GM12873 (cell line): ENCODE measurements around the gene GYPC.

Source experiments
- TF ChIP-seq, protein P1 (sequence below): IDR thresholded peaks from 2 replicates; pipeline ENCODE4 v1.5.1; 2012; ENCODE audit warnings: low read depth, mild to moderate bottlenecking, moderate library complexity, low read length, control low read depth; ENCODE audit not compliant: insufficient read depth; ENCODE audit errors: missing control alignments

Gene GYPC

DNA sequence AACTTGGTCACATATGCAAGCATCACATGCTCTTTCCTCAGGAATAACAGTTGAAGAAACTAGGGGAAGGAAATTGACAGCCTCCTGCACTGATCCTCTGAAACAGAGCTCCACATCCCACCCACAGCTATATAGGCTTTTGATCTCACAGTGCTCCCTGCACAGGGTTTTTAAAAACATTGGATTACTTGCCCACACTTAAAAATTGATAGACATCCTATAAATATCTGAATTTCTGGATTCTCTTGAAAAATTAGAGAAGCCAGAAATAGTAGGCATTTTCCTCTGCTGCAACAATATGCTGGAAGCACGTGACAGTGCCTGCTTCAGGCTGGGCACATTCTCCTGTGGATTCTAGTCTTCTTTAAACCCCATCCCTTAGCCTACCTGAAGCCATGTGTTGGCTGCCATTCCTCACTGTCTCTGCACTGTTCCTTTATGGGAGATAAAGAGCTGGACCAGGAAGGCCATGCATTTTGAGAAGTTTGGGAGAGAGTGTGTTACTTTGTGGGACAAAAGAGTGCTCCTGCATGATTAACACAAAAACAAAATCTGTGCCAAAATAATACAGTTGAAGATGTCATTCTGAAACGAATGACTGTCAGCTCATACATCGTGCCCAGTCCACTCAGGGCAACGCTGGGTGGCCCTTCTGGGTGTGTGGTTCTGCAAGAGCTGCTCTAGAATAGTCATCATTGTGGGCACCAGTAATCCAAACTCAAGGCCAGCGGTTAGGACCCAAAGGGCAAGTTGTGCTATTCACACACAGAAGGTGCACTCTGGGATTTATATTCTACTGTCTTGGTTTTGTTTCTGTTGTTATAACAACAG, 59.8 kb downstream of the GYPC start:
- TF ChIP-seq, protein P1, sequence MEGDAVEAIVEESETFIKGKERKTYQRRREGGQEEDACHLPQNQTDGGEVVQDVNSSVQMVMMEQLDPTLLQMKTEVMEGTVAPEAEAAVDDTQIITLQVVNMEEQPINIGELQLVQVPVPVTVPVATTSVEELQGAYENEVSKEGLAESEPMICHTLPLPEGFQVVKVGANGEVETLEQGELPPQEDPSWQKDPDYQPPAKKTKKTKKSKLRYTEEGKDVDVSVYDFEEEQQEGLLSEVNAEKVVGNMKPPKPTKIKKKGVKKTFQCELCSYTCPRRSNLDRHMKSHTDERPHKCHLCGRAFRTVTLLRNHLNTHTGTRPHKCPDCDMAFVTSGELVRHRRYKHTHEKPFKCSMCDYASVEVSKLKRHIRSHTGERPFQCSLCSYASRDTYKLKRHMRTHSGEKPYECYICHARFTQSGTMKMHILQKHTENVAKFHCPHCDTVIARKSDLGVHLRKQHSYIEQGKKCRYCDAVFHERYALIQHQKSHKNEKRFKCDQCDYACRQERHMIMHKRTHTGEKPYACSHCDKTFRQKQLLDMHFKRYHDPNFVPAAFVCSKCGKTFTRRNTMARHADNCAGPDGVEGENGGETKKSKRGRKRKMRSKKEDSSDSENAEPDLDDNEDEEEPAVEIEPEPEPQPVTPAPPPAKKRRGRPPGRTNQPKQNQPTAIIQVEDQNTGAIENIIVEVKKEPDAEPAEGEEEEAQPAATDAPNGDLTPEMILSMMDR = no peak

DNA sequence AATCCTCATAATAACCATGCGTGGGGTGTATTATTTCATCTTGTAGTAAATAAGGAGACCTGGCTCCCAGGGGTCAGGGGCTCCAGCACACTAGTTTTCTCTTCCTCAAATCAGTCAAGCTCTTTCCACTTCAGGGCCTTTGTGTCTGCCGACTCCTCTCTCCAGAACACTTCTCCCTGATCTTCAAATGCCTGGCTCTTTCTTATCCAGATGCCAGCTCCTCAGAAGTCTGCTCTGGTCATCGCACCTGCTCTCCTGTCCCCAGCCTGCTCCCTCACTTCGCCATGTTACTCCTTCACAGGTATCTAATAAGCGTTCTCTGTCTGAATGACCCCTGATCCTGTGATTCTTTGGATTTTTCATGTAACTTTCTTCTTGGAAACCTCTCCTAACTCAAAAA, 62.0 kb downstream of the GYPC start:
- TF ChIP-seq, protein P1 = no peak

DNA sequence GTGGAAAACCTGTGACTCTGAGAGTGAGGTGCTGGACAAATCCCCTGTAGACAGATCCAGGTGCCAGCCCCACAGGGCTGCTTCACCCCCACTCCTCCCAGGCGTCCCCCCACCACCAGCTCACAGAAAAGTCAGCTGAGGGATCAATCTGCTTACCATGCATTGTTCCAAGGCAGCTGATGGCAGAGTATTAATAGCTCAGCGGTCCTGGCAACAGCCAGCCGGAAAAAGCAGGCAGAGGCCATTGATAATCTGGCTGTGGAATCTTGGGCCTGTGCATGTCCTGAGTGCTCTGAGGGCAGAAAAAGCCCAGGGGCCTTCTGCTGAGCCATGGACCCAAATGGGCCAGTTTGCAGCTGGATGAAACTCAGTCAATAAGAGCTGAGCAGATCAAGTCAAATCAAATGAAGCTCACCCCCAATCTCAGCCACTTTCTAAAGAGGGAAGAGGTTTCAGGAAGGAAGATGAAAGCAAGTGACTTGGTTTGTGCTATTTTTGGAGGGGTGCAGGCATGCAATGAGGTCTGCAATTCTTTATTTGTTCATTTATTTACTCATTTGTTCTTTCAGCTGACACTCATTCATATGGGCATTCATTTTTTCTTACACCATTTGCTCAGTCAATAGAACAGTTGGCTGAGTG, 63.4 kb downstream of the GYPC start:
- TF ChIP-seq, protein P1 = no peak

DNA sequence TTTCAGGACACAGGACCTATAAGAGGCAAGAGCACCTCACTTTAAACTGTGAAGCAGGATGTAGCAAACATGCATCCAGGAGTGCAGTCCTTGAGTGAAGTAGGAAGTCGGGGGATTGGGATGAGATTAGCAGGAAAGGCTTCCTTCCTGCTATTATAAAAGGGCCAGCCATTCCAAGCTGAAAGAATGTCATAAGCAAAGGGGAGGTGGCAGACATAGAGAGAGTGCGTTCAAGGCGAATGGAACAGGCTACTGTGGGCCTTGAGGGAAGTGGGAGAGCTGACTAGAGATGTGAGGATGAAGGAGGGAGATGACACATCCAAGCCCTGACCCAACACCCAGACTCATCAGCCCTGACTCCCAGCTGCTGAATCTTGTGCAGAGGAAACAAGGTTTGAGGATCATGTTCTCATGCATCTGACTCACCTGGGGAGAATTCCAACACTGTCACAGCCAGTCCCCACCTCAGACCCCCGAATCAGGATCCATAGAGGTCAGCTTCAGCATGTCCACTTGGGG, 63.9 kb downstream of the GYPC start:
- TF ChIP-seq, protein P1 = no peak

DNA sequence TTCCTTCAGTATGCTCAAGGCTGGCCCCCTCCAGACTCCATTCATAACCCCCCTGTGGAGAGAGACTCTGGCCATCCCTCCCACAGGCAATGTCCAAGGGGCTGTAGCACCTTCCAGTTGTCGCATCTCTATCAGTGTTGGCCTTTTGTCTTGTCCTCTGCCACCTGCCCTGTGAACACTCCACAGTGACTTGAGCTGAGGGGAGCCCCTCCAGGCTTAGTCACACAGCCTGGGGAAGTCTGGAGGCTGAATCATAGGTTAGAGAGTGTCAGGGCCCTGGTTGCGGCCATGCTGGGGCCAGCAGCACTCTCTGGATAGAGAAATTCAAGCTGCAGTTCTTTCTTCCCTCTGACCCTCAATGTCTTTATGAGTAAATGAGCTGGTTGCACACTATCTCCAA, 64.7 kb downstream of the GYPC start:
- TF ChIP-seq, protein P1 = no peak

DNA sequence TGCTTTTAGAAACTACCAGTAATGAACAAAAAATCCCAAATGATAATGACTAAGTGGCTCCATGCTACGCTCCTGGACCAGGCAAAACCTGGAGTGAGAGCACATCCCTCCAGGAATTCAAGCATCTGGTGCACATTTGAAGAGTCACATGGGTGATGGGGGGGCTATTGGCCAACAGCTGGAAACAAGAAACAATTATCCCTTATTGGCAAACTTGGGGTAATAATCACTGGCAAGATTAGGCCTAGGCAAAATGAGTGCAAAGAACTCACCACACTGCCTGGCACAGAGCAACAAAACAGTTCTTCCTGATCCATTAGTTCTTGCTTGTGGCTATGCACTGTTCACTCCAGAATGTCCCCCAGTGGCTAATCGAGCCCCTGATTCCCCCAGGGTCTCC, 66.1 kb downstream of the GYPC start:
- TF ChIP-seq, protein P1 = no peak

DNA sequence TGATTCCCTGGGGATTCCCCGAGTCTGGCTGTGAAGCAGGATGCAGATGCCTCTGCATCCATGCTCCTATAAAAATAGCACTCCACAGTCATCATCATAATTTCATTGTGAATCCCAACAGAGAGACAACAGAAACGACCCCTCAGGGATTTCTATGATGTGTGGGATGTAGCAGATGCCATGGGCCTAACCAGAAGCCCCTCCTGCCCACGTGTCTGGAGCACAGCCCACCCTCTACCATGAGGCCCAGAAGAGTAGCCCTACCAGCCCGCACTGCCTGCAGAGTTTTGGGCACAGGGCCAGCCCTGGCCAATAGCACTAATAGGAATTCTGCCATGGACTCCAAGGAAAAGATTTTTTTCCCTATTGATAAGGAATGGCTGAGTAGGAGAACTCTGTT, 66.6 kb downstream of the GYPC start:
- TF ChIP-seq, protein P1 = no peak
